Measurements from ENCODE around the gene LUC7L2. TPM values are rescaled to one million over a fixed set of nuclear protein-coding genes. Genes with fewer than 3 reads are reported as not detected.
"Not testable (repeated sequence)": the region's sequence is repeated elsewhere in the genome, so short reads cannot be mapped to it uniquely, and the experiment has no call there.

LUC7L2 gene
- polyA plus RNA-seq, 2 donors: 31.8 to 35.8 TPM

DNA sequence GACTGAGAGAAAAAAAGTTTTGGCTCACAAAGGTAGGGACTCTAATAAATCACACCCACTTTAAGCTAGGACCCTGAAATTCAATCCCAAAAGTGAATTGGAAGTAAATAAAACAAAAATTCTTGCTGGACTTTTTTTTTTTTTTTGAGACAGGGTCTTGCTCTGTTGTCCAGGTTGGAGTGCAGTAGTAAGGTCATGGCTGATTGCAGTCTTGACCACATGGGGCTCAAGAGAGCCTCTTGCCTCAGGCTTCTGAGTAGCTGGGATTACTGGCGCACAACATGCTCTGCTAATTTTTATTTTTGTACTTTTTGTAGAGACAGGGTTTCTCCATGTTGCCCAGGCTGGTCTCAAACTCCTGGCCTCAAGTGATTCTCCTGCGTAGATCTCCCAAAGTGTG lies 5.0 kb upstream of the LUC7L2 start:
- 97 to 98% methylated on average over 2 of the region's 2 CpGs for WGBS, 2 donors
- no peaks in the 10 kb centered on the region for H3K27me3 ChIP-seq (ENCODE audit: control insufficient read depth in 1 of 2, insufficient read depth in 2 of 2, low read length in 2 of 2)
- H3K27ac ChIP-seq (ENCODE audit: low read depth in 2 of 2, low read length in 1 of 2): no peak overlapping the region
- H3K9me3 ChIP-seq (ENCODE audit: control insufficient read depth in 2 of 2, insufficient read depth in 1 of 2, low read depth in 1 of 2, low read length in 1 of 2): no peaks in the 10 kb centered on the region
- H3K4me1 ChIP-seq (ENCODE audit: control insufficient read depth in 2 of 2, insufficient read depth in 2 of 2, low read length in 1 of 2): no peaks in the 10 kb centered on the region
- H3K4me3 ChIP-seq (ENCODE audit: low read depth in 1 of 2, low read length in 2 of 2): no peak overlapping the region
- no peaks in the 10 kb centered on the region for H3K36me3 ChIP-seq (ENCODE audit: control insufficient read depth in 2 of 2, insufficient read depth in 2 of 2, low read length in 1 of 2)

GRCh38 chr7:139355320-139355719 lies 4.4 kb upstream of the LUC7L2 start:
- Histone ChIP-seq H3K9me3 (ENCODE audit: control insufficient read depth in 2 of 2, insufficient read depth in 1 of 2, low read depth in 1 of 2, low read length in 1 of 2) (no peaks in the 10 kb centered on the region), H3K27me3 (ENCODE audit: control insufficient read depth in 1 of 2, insufficient read depth in 2 of 2, low read length in 2 of 2) (no peaks in the 10 kb centered on the region), H3K4me3 (ENCODE audit: low read depth in 1 of 2, low read length in 2 of 2) (no peak overlapping the region), H3K27ac (ENCODE audit: low read depth in 2 of 2, low read length in 1 of 2) (no peak overlapping the region), H3K36me3 (ENCODE audit: control insufficient read depth in 2 of 2, insufficient read depth in 2 of 2, low read length in 1 of 2) (no peaks in the 10 kb centered on the region), H3K4me1 (ENCODE audit: control insufficient read depth in 2 of 2, insufficient read depth in 2 of 2, low read length in 1 of 2) (no peaks in the 10 kb centered on the region)
- WGBS, 2 donors: 99 to 100% methylated on average over 1 of the region's 1 CpG

GRCh38 chr7:139357729-139358506 lies 1.8 kb upstream of the LUC7L2 start:
- H3K36me3 ChIP-seq (ENCODE audit: control insufficient read depth in 2 of 2, insufficient read depth in 2 of 2, low read length in 1 of 2); H3K4me3 ChIP-seq (ENCODE audit: low read depth in 1 of 2, low read length in 2 of 2); H3K4me1 ChIP-seq (ENCODE audit: control insufficient read depth in 2 of 2, insufficient read depth in 2 of 2, low read length in 1 of 2); H3K9me3 ChIP-seq (ENCODE audit: control insufficient read depth in 2 of 2, insufficient read depth in 1 of 2, low read depth in 1 of 2, low read length in 1 of 2); H3K27me3 ChIP-seq (ENCODE audit: control insufficient read depth in 1 of 2, insufficient read depth in 2 of 2, low read length in 2 of 2): not testable (repeated sequence)
- 93% methylated on average over 27 of the region's 27 CpGs for WGBS, 2 donors
- peak overlapping the region in 1 of 2 donors; percentile 9 for H3K27ac ChIP-seq (ENCODE audit: low read depth in 2 of 2, low read length in 1 of 2)

DNA sequence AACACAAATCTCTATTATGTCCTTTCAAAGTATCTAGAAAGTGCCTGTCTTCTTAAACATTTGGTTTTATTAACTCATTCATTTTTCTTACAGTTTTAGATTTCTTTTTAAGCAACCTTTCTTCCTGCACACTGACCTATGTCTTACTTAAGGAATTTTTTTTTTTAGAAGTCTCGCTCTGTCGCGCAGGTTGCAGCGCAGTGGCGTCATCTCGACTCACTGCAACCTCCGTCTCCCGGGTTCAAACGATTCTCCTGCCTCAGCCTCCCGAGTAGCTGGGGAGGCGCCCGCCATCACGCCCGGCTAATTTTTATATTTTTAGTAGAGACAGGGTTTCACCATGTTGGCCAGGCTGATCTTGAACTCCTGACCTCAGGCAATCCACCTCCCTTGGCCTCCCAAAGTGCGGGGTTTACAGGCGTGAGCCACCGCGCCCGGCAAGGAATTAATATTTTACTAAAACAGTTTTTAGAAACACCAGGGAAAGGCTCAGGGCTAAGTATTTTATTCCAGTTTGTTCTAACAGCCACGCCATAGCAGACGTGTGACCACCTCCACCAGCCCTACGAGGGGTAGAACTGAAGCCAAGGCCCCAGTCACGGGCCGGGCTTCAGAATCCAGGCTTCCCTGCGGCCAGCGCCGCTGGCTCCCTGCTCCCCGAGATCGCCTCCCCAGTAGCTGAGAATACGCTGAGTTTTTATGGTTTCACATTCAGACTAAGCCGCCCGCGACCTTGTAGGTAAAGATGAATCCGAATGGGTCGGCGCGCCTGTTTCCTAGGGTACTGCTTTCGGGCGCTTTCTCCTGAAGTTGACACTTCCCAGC lies 941 bp upstream of the LUC7L2 start:
- Histone ChIP-seq H3K9me3 (ENCODE audit: control insufficient read depth in 2 of 2, insufficient read depth in 1 of 2, low read depth in 1 of 2, low read length in 1 of 2) (no peaks in the 10 kb centered on the region), H3K4me3 (ENCODE audit: low read depth in 1 of 2, low read length in 2 of 2) (peak overlapping the region; percentile 80 to 84), H3K27ac (ENCODE audit: low read depth in 2 of 2, low read length in 1 of 2) (peak overlapping the region; percentile 98 to 99), H3K27me3 (ENCODE audit: control insufficient read depth in 1 of 2, insufficient read depth in 2 of 2, low read length in 2 of 2) (no peaks in the 10 kb centered on the region), H3K36me3 (ENCODE audit: control insufficient read depth in 2 of 2, insufficient read depth in 2 of 2, low read length in 1 of 2) (no peaks in the 10 kb centered on the region), H3K4me1 (ENCODE audit: control insufficient read depth in 2 of 2, insufficient read depth in 2 of 2, low read length in 1 of 2) (peaks cover 0 to 4% of the 10 kb centered on the region in 2 donors)
- WGBS, 2 donors: 2 to 5% methylated on average over 39 of the region's 39 CpGs

DNA sequence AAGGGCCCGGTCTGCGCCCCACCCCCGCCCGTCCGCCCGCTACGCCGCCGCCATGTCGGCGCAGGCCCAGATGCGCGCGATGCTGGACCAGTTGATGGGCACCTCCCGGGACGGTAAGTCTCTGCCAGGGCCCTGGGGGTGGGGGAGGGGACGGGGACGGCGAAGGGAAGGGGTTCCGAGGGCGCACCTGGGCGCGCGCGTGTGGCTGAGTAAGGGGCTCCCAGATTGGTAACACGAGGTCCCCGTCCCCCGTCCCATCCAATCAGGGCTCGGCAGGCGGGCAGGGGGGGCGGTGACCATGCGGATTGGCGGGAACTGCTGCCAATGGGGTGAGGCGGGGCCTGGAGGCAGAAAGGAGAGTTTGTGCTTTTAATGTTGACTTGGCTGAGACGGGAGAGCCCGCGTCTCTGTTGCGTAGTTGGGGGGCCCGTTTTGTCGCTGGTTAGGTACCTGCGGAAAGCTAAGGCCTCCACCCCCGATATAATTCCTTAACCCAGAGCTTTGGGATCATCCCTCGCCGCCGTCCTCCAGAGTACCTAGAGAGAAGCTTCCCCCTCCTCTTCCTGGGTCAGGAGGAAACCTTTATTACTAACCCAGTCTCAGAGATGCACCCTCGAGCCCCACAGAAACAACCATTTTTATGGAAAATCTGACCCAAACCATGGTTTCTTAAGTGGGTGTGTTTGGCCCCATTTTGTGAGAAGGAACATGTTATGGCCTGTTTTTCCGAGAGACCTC lies 685 bp downstream of the LUC7L2 start:
- H3K4me3 ChIP-seq (ENCODE audit: low read depth in 1 of 2, low read length in 2 of 2): peak overlapping the region; percentile 80 to 84
- peak overlapping the region; percentile 99 to 100 for H3K27ac ChIP-seq (ENCODE audit: low read depth in 2 of 2, low read length in 1 of 2)
- no peaks in the 10 kb centered on the region for H3K9me3 ChIP-seq (ENCODE audit: control insufficient read depth in 2 of 2, insufficient read depth in 1 of 2, low read depth in 1 of 2, low read length in 1 of 2)
- 0 to 1% methylated on average over 47 of the region's 47 CpGs for WGBS, 2 donors
- no peaks in the 10 kb centered on the region for H3K27me3 ChIP-seq (ENCODE audit: control insufficient read depth in 1 of 2, insufficient read depth in 2 of 2, low read length in 2 of 2)
- peaks cover 0 to 4% of the 10 kb centered on the region in 2 donors for H3K4me1 ChIP-seq (ENCODE audit: control insufficient read depth in 2 of 2, insufficient read depth in 2 of 2, low read length in 1 of 2)
- no peaks in the 10 kb centered on the region for H3K36me3 ChIP-seq (ENCODE audit: control insufficient read depth in 2 of 2, insufficient read depth in 2 of 2, low read length in 1 of 2)

DNA sequence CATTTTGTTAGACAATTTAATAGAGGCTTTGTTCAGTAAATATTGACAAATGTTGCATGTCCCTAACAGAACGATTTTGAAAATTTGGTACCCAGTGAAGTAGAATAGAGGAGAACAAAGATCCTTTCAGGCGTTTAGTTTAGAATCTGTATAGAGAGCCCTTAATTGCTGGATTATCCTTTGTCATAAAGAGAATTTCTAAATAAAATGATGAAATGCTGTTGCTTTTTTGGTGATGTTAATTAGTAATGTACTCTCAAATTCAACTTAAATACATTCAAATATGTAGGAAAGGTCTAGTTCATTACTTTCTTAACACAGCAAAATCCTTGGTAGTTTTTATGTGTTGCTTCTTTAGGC lies 1.2 kb downstream of the LUC7L2 start:
- Histone ChIP-seq H3K4me1 (ENCODE audit: control insufficient read depth in 2 of 2, insufficient read depth in 2 of 2, low read length in 1 of 2) (peaks cover 0 to 4% of the 10 kb centered on the region in 2 donors), H3K9me3 (ENCODE audit: control insufficient read depth in 2 of 2, insufficient read depth in 1 of 2, low read depth in 1 of 2, low read length in 1 of 2) (no peaks in the 10 kb centered on the region), H3K36me3 (ENCODE audit: control insufficient read depth in 2 of 2, insufficient read depth in 2 of 2, low read length in 1 of 2) (no peaks in the 10 kb centered on the region), H3K27ac (ENCODE audit: low read depth in 2 of 2, low read length in 1 of 2) (peak overlapping the region; percentile 99 to 100), H3K27me3 (ENCODE audit: control insufficient read depth in 1 of 2, insufficient read depth in 2 of 2, low read length in 2 of 2) (no peaks in the 10 kb centered on the region), H3K4me3 (ENCODE audit: low read depth in 1 of 2, low read length in 2 of 2) (peak overlapping the region; percentile 80 to 84)
- 0% methylated on average over 2 of the region's 2 CpGs for WGBS, 2 donors

- no peaks in the 10 kb centered on the region for H3K9me3 ChIP-seq (ENCODE audit: control insufficient read depth in 2 of 2, insufficient read depth in 1 of 2, low read depth in 1 of 2, low read length in 1 of 2)
- 10 to 11% methylated on average over 3 of the region's 3 CpGs for WGBS, 2 donors
- no peaks in the 10 kb centered on the region for H3K27me3 ChIP-seq (ENCODE audit: control insufficient read depth in 1 of 2, insufficient read depth in 2 of 2, low read length in 2 of 2)
- H3K4me3 ChIP-seq (ENCODE audit: low read depth in 1 of 2, low read length in 2 of 2): peak overlapping the region in 1 of 2 donors; percentile 80
- H3K27ac ChIP-seq (ENCODE audit: low read depth in 2 of 2, low read length in 1 of 2): no peak overlapping the region
- peaks cover 0 to 4% of the 10 kb centered on the region in 2 donors for H3K4me1 ChIP-seq (ENCODE audit: control insufficient read depth in 2 of 2, insufficient read depth in 2 of 2, low read length in 1 of 2)
- no peaks in the 10 kb centered on the region for H3K36me3 ChIP-seq (ENCODE audit: control insufficient read depth in 2 of 2, insufficient read depth in 2 of 2, low read length in 1 of 2)
Observed at GRCh38 chr7:139361523-139361922, 1.8 kb downstream of the LUC7L2 start.

DNA sequence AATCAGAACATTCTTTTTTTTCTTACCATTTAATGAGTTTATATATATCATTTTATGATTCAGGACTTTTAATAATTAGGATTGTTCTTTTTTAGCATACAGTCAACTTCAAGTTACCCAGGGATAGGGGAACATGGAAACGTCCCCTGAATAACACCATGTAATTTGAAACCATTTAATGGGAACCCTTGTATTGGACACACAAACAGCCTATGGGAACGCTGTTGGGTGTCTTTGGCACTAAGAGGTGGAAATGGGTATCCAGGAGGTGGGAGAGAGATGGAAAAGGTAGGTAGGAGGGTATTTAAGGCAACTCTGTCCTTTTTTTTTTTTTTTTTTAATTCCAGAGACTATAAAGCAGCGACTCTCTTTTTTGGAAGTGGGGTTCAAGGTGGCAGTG lies 2.6 kb downstream of the LUC7L2 start:
- 44 to 46% methylated on average over 3 of the region's 3 CpGs for WGBS, 2 donors
- Histone ChIP-seq H3K4me1 (ENCODE audit: control insufficient read depth in 2 of 2, insufficient read depth in 2 of 2, low read length in 1 of 2) (peaks cover 0 to 4% of the 10 kb centered on the region in 2 donors), H3K4me3 (ENCODE audit: low read depth in 1 of 2, low read length in 2 of 2) (no peak overlapping the region), H3K27me3 (ENCODE audit: control insufficient read depth in 1 of 2, insufficient read depth in 2 of 2, low read length in 2 of 2) (no peaks in the 10 kb centered on the region), H3K36me3 (ENCODE audit: control insufficient read depth in 2 of 2, insufficient read depth in 2 of 2, low read length in 1 of 2) (no peaks in the 10 kb centered on the region), H3K9me3 (ENCODE audit: control insufficient read depth in 2 of 2, insufficient read depth in 1 of 2, low read depth in 1 of 2, low read length in 1 of 2) (no peaks in the 10 kb centered on the region), H3K27ac (ENCODE audit: low read depth in 2 of 2, low read length in 1 of 2) (no peak overlapping the region)

- peaks cover 0 to 4% of the 10 kb centered on the region in 2 donors for H3K4me1 ChIP-seq (ENCODE audit: control insufficient read depth in 2 of 2, insufficient read depth in 2 of 2, low read length in 1 of 2)
- peak overlapping the region in 1 of 2 donors; percentile 19 for H3K27ac ChIP-seq (ENCODE audit: low read depth in 2 of 2, low read length in 1 of 2)
- no peaks in the 10 kb centered on the region for H3K36me3 ChIP-seq (ENCODE audit: control insufficient read depth in 2 of 2, insufficient read depth in 2 of 2, low read length in 1 of 2)
- no peaks in the 10 kb centered on the region for H3K27me3 ChIP-seq (ENCODE audit: control insufficient read depth in 1 of 2, insufficient read depth in 2 of 2, low read length in 2 of 2)
- H3K4me3 ChIP-seq (ENCODE audit: low read depth in 1 of 2, low read length in 2 of 2): no peak overlapping the region
- WGBS, 2 donors: 80 to 83% methylated on average over 6 of the region's 6 CpGs
- H3K9me3 ChIP-seq (ENCODE audit: control insufficient read depth in 2 of 2, insufficient read depth in 1 of 2, low read depth in 1 of 2, low read length in 1 of 2): no peaks in the 10 kb centered on the region
Observed at GRCh38 chr7:139362981-139363380, 3.3 kb downstream of the LUC7L2 start.
